Hindlimb muscle (tissue), 1 donor: Measurements from ENCODE around the gene CIB2. TPM values are rescaled to one million over a fixed set of nuclear protein-coding genes. Genes with fewer than 3 reads are reported as not detected.

Source experiments
- DNase-seq: peaks from one replicate; pipeline ENCODE4 v3.0.0-alpha.2; 2013
- polyA plus RNA-seq: library from polyadenylated mRNA; unstranded; fragments of 120-200 nt; gene quantifications from one replicate; pipeline ENCODE4 v1.2.1, GENCODE V29; 2013; ENCODE audit not compliant: insufficient read length

The CIB2 gene
- polyA plus RNA-seq, 1 donor, result 11.5 TPM

DNA sequence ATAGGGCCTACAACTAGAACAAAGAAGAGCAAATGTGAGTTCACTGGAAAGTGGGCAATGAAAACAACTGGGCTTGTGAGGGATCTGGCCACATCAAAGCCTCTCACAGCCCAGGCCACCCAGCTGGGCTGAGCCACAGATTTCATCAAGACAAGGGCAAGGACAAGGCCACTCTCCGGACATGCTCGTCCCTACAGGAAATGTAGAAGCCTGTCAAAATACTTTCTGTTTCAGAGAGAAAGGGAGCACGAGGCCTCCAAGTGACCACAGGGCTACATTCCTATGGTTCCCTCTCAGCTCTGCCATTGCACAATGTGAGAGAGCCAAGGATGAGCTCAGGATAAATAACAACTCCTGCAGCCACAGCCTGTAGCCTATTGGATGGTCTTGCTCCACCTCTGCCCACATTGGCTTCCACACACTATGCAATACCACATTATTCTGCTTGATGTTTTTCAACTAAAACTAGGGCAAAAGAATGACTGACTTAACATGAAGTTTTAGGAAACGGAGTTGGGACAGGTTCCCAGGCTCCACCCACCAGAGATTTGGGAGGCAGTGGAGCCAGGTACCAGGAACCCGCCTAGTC, 65.9 kb downstream of the CIB2 start:
- no peak for DNase-seq

DNA sequence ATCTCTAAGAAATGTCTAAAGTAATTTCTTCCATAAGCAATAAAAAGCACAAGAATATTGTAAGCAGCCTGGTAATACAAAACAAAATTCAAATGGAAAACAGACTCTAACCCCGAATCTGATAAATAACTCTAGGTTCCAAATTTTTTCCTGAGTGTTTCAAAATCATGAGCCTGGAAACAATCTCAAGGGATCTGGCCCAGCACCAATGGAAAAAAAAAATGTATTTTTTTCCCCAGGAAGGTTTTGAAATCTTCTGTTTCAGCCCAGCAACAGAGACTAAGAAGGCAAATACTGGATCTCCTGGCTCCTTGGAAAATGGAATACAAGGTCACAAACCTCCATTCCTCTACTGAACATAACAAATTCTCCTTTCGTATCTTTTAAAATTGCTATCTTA, 66.7 kb downstream of the CIB2 start:
- peak; percentile 74 for DNase-seq

DNA sequence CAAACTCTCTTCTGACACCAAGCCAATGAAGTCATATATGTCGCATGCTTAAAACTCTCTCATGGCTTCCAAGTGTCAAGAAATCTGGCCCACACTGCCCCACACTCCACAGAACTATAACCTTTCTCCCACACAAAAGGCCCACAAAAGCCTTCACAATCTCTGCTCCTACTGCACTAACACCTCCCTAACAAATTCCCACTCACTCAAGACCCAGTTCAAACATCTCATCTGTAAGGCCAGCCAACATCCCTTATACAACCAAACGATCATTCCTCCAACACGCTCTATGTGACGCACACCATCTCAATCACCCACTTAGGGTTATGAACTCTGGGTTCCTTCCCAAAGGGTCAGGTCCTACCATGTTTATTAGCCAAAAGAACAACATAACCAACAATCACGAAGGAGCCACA, 67.3 kb downstream of the CIB2 start:
- DNase-seq, result no peak

DNA sequence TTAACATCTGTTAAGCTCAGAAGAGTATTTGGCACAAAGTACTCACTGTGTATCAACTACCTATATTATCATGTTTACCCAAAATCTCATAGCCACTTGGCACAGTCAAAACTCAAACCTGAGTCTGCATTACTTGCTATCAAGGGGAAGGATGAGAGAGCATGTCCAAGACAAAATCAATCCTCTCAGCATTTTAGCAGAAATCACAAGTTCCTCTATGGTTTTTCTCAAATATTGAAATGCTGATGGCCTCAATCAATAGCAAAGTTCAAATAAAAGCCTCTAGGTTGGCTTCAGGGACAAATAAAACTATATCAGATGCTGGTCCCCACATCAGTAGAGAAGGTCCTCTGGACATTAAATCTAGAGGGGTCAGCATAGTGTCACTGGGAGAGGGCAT, 68.0 kb downstream of the CIB2 start:
- no peak for DNase-seq

DNA sequence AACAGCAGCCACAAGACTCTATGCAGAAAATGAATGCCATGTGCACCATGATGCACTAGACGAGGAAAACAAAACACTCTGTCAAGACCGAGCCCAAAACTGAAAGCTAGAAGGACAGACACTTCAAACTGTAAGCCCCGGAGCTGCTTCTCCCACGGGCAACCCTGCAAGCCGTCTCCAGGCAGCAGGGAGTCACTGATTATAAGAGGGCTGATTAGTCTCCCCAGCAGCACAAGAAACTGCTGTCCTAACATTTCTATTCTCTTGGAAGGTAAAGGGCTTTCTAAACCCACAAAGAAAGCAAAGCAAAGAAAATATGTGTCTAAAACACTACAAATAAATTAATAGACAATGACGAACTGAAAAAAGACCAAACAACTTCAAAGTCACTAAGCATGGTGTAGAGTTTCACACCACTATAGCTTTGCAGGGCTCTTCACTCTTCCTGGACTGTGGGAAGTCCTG, 69.2 kb downstream of the CIB2 start:
- DNase-seq, result no peak

DNA sequence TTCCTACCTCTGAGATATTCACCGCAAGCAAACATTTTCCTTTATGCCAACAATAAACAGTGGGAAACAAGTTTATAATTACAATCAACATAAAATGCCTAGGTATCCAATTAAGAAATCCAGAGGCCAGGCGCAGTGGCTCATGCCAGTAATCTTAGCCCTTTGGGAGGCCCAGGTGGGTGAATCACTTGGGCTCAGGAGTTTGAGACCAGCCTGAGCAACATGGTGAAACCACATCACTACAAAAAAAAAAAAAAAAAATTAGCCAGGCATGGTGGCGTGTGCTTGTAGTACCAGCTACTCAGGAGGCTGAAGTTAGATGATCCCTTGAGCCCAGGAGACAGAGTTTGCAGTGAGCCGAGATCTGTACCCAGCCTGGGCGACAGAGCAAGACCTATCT, 71.0 kb downstream of the CIB2 start:
- DNase-seq, result no peak

DNA sequence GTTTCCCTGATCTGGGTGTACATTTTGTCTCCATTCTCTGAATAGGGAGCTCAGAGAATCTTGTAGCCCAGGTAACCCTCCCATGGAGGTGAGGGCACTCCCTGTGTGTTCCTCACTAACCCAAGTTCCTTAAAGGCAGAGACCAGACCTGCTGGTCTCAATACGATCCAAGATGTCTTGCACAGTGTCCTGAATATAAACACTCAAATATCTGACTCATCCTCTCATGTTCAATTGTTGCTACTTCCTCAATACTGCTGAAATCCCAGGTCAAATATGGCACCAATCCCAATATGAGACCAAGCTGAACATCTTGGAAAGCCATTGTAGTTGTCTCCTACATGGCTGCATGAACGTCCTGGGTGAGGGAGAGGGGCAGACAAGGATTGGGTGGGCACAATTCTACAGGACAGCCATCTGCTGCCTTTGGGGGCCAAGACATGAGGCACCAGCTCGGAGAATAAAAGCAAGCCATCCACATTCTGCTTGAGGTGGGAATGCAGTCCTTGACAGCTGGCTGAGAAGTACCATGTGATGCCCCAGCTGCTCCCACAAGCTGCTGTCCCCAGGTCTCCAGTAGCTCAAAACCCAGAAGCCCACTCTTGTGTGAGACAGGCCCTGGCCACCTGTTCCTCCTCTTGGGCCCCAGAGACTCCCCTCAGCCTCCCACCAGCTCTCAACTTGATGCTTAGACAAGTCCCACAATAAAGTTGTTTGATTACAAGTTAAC, 72.0 kb downstream of the CIB2 start:
- no peak for DNase-seq

DNA sequence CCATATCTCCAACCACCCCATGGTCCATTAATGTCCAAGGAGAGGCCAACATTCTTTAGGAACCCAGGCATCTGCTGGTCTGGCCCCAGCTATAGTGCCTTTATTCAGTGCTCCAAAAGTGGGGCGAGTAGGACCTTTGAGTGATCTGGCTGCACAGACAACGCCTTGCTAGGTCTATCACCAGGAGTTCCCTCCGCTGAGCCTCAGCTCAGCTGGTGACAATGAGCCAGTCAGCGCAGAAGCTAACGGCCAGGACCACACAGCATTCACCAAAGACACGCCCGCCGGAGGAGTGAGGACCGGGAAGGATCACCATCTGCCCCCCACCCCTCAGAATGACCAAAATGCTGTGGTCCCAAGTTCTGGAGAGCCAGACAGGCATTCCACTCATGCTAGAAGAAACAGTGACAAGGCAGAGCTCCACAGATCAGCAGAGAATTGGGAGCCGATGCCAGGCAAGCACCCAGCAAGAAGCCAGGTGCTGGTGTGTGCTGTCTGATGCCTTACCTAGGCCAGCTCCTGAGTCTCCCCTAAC, 72.8 kb downstream of the CIB2 start:
- DNase-seq, result no peak

DNA sequence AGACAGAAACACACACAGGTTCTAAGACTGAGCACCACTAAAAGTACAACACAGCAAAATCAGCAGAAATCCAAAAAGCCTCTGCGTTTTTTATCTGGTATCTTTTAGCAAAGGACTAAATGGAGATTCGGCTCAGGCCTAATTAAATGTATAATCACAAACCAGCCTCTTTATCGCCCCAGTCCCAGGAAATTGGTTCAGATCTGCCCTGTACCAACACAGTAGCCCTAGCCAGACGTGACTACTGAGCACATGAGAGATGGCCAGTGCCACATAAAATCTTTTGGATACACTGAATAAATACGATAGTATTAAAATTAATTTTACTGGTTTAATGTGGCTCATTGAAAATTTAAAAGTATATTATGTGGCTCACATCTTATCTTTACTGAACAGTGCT, 73.4 kb downstream of the CIB2 start:
- no peak for DNase-seq

DNA sequence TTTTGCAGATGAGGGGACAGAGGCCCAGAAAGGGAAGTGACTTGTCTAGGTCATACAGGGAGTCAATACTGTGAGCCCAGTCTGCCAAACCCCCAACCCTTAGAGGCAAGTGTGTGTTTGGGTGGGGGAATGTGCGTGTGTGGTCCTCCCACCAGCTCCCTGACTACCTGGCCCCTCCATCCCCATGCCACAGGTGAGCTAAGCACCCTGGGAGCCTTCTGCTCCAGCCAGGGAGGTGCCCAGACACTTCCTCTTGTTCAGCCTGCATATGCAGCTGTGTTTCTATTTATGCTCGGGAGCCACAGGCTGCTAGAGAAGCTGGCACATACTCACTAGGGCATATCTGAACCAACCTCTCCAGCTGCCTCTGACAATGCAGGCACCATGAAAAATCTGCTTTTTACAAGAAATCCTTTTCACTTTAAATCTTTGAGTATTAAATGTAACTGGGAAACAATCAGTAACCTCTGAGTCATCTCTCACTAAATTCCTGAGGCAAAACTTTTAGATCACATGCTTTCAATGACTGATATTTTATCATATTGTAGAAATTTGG, 74.5 kb downstream of the CIB2 start:
- DNase-seq, result no peak

DNA sequence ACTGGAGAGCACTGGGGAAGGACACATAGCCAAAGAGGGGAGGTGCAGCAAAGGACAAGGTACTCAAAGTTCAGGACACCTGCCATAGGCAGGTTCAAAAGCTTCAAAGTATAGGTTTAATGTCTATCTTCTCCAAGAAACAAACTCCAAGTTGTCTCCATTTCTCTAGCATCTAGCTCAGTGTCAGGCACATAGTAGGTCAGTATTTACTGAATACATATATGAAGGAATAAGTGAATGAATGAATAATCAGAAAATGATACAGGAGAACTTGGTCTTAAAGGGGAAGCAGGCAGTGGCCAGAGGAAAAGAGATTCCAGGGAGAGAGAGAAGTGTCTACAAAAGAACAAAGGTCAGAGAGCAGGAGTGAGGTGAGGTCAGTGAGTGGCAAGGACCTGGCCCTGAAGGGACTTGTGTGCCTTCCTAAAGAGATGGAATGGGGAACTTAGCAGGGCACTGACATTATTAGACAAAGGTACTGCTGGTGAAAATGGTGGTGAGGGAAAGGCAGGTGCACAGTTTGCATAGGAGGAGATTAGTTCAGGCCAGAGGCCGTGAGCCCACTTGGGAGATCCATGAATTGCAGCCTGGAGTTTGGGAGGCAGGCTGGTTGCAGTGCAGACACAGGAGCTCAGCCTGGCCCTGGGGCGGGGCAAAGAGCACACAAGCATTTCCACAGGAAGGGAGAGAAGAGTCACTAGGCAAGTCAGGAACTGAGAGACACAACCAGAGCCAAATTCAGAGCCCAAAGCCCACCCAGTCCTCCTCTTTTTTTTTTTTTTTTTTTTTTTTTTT, 75.1 kb downstream of the CIB2 start:
- DNase-seq, result no peak

DNA sequence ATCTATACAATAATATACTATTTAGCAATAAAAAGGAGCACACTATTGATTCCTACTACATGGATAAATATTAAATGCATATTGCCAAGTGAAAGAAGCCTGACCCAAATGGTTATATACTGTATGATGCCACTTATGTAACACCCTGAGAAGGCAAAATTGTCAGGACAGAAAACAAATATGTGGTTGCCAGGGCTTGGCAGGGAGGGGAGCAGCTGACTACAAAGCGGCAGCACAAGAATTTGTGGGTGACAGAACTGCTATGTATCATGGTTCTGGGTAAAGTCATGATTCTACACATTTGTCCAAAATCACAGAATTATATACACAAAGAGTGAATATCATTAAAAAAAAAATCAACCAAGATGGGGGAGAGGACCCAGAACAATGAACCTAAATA, 76.3 kb downstream of the CIB2 start:
- DNase-seq, result no peak

Other genes with a start within 250 kb of the CIB2 start
- 26.7 TPM for gene TBC1D2B, start 53.7 kb downstream of the CIB2 start, polyA plus RNA-seq
- gene SH2D7, start 38.9 kb downstream of the CIB2 start, polyA plus RNA-seq, result 0.12 TPM
- gene IDH3A, start 17.9 kb upstream of the CIB2 start, polyA plus RNA-seq, result 39.0 TPM
- 0.44 TPM for gene ACSBG1, start 103.1 kb upstream of the CIB2 start, polyA plus RNA-seq
- gene DNAJA4, start 133.1 kb upstream of the CIB2 start, polyA plus RNA-seq, result 77.5 TPM
- 50.2 TPM for gene SKIC8, start 168.2 kb upstream of the CIB2 start, polyA plus RNA-seq
- 9.2 TPM for gene CRABP1, start 208.9 kb upstream of the CIB2 start, polyA plus RNA-seq